DMS 273 (cell line): ENCODE results near the gene PPP1R13L.

ENCODE experiments used
- DNase-seq: peaks from one replicate; lab custom pipeline; 2025; ENCODE audit not compliant: unreplicated experiment; lab: John Stamatoyannopoulos, UW

The PPP1R13L gene

DNA sequence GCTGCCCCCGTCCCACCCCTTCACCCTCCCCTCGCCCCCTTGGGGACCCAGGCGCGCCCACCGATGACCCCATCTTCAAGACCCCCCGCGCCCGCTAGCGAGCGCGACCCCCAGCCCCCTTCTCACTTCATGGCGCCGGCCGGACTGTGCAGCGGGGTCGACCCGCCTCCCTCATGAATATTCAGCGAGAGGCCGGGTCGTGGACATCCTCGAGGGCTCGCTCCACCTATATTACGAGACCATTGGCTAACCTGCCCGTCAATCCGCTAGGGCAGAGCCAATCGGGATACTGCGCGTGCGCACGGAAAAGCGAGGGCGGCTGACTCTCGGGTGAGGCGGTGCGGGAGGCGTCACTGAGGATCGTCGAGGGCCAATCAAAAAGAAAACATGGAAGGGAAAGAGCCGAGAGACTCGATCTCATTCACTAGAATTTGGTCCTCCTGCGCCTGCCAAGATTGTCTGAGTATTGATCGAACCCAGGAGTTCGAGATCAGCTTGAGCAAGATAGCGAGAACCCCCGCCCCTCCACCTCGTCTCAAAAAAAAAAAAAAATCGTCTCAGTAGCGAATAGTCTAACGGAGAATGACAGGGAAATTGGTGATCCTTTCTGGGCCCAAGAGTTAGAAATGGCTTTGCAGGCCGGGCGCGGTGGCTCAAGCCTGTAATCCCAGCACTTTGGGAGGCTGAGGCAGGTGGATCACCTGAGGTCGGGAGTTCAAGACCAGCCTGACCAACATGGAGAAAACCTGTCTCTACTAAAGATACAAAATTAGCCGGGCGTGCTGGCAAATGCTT, 34.3 kb downstream of the PPP1R13L start, which contains the start of gene ERCC2:
Gene ERCC2 (minus strand): TSS at position 164 of the 795 bp plus-strand sequence. CDS start 33 bp downstream, at position 131.
- DNase-seq: peak; percentile 99

DNA sequence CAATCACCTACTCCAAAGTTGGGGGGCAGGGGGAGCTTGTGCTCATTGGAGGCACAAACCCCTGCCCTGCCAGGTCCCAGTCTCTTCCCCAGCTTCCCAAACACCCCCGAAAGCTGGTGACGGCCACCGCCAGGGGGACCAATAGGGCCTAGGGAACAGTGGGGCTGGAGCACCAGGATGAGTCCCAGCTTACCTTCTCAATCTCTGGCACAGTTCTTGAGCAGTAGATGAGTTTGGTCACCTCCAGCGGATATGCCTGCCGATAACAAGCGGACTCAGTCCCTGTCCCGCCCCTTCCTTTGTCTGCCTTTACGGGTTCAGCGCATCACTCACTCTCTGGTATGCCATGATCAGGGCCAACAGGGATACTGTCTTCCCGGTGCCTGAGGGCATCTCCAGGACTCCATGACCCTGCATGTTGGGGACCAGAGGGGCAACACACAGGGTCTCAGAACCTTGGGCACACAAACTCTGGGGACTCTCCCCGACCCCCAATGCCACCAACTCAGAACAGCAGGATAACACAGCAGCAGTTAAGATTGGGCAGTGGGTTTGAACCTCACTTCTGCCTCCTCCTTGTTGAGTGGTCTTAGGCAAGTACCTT, 36.0 kb downstream of the PPP1R13L start:
- DNase-seq: no peak

DNA sequence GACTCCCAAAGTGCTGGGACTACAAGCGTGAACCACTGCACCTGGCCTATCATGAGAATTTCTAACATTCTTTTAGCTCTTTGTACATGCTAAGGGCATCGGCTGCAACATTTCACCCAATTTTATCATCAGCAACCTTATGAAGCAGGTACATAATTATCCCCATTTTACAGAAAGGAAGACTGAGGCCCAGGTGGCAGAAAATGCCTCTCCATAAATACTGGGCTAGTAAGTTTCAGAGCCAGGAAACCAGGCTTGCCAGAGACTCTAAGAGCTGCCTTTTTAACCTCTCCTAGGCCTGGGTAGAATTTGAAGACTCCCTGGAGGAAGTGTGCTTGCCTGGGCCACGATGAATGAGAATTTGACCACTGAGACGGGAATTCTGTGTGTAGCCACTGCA, 36.7 kb downstream of the PPP1R13L start:
- no peak for DNase-seq

DNA sequence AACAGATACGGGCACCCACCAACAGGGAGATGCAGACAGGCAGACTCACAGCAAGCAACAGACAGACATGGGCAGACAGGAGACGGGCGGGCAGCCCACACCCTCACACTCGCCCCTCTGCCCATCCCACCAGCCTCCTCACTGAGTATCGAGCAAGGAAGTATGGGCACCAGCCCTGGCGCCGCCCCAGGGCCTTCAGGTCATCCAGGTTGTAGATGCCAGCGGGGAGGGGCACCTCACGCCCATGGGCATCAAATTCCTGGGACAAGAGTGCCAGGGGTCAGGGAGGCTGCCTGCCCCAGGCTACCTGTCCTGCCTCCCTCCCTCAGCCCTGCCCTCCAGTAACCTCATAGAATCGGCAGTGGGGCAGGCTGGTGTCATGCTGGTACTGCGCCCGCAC, 40.2 kb downstream of the PPP1R13L start:
- no peak for DNase-seq

DNA sequence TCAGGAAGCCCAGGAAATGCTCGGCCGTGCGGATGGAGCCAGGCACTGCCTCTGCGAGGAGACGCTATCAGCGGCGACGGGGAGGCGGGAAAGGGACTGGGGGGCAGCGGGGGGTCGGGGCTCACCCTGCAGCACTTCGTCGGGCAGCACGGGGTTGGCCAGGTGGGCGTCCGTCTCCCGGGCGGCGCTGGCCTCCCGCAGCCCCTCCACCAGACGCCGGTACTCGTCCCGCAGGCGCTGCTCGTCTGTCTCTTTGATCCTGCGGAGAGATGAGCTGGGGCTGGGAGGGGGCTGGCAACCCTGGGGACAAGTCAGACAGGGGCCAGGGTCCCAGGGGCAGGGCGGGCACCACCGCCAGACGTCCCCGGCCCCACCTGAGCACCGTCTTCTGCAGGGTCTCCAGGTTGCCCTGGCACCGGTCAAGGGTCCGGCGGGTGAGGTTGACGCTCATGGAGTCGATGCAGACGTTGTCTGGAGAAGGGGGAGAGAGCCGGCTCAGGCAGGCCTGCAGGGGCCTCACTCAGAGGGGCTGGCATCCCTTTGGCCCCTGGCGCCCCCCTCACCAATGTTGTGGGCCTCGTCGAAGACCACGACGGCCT, 40.9 kb downstream of the PPP1R13L start:
- no peak for DNase-seq

DNA sequence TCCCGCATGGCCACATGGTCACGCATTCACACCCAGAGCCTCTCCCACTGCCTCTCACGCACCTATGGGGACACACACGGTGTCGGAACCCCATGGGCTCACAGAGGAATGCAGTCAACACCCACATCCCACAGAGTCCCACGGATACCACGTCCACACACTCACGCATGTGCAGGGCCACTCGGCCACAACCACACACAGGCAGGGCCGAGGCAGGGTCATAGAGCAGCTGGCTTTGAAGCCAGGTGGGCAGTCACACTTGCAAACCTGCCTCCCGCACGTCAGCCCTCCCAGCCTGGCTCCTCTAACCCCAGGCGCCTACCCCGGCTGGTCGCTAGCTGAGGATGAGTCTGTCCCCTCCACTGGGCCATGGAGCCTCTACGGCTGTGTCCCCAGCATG, 42.6 kb downstream of the PPP1R13L start:
- DNase-seq: no peak

DNA sequence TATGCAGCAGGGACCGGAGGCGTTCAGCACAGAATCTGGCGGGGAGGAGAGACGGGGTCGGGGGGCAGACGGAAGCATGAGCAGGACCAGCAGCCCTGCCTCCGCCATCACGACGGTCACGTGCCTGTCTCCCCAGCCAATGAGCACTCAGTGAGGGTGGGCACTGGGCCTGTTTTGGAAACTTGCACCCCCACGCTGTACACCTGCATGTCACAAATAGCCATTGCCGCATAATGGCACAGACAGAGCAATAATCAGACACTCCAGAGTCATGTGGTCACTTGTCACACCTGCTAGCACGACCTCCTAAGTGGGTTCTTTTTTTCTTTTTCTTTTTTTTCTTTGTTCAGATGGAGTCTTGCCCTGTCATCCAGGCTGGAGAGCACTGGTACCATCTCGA, 43.3 kb downstream of the PPP1R13L start:
- no peak for DNase-seq

DNA sequence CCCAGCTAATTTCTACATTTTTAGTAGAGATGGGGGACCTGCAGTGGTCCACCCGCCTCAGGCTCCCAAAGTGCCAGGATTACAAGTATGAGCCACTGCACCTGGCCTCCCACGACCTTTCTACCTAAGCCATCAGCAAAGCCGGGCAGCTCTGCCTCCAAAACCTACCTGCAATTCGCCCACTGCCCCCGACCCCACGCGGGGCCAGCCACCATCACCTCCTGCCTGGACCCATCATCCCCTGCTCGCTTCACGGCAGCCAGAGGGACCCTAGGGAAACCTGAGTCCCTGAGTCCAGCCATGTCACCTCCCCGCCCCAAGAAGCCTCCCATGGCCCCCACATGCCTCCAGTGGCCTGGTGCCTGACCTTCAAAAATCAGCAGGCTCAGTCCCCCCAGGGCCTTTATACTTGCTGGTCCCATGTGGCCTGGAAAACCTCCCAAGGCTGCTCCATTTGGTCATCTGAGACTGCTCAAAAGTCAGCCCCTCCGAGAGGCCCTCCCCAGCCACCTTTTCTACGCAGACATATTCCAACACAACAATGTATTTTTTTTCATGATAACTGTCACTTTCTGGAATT, 46.6 kb downstream of the PPP1R13L start:
- no peak for DNase-seq

DNA sequence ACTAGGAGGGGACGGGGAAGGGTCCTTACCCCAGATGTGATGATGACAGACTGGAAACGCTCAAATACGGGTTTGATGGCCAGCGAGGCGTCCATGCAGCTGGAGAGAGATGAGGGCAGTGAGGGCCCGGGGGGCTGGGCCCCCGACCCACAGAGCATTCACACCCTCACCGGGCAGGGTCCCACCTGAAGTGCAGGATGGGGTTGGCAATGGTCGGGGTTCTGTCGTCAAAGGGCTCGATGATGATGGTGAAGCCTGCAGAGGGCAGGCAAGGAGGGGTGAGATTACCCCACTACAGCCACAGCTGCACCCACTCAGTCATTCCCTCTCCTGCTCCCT, 47.5 kb downstream of the PPP1R13L start:
- DNase-seq: no peak

DNA sequence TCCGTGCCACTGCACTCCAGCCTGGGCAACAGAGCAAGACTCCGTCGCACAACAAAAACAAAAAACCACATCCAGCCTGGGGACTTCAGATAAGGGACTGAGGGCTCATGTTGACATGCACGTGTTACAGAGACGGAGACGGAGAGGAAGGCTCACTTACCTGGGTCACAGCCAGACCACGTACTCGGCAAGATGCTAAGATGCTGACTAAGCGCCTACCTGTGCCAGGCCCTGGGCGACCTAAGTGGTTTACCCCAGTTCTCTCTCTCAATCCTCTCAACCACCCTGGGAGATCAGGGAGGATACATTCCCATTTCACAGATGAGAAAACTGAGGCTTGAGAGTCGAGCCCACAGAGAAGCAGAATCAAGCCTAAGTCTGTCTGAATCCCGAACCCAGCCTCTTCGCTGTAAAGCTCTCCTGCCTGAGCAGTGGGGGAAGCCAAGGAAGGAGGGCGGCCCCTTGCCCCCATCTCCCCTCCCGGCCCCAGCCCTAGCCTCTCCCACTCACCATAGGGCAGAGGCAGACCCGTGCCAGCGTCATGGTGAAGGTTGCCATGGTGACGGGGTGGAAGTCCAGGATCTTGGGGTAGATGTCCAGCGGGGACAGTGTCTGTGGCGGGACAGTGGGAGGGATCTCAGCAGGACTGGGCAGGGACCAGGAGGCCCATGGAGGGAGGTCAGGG, 48.0 kb downstream of the PPP1R13L start:
- DNase-seq: no peak

DNA sequence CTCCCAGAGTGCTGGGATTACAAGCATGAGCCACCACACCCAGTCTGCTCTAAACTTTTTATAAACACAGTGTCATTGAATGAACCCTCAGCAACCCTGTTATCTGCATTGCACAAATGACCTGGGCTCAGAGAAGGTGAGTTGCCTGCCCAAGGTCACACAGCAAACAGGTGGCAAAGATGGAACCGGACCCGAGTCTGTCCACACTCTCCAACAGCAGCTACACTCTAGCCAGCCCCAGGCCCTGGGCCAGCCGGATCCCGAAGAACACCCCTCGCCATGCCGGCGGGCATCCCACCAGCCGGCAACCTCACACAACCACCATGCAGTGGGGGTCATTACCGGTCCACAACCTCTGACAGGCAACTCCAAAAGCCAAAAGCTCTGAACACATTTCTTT, 49.0 kb downstream of the PPP1R13L start:
- DNase-seq: no peak

DNA sequence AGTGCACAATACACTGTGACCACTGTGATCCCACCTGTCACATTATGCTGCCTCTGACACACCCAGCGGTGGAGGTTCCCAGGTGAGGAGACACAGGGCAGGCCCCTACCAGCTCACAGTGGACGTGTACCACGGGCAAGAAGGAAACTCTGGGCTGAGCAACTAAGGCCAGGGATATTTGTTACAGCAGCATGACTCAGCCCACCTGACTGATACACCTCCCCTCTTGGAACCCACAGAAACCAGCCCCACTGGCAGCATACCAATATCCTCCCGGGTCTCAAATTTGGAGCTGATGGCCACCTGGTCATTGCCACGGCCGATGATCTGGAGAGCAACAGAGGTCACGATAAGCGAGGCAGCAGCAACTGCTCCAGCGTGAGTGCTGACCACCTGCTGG, 49.5 kb downstream of the PPP1R13L start:
- no peak for DNase-seq

DNA sequence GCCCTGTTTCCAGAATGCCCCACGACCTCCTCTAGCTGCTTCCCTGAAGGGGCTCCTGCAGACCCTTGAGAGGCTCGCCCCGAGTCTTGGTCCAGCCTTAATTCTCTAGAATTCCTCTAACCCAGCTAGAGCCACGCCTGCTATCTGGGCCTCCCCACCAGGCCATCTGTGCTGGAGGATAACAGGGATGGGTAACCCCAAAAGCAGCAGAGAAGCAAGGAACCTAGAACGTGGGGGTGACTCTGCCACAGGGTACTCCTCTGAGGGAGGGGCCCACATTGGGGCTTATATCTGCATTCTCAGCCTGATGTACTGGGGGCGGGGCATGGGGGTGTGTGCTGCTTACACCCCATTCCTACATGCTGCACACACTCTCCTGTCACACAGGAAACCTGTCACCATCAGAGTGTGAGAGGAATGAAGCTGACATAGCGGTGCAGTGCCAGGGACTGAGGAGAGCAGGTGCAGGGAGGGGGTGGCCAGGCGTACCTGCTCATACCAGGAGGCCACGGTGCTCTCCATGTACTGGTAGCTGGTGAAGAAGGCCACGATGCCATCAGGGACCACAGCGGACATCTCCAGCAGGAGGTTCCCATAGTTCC, 50.5 kb downstream of the PPP1R13L start:
- DNase-seq: no peak

DNA sequence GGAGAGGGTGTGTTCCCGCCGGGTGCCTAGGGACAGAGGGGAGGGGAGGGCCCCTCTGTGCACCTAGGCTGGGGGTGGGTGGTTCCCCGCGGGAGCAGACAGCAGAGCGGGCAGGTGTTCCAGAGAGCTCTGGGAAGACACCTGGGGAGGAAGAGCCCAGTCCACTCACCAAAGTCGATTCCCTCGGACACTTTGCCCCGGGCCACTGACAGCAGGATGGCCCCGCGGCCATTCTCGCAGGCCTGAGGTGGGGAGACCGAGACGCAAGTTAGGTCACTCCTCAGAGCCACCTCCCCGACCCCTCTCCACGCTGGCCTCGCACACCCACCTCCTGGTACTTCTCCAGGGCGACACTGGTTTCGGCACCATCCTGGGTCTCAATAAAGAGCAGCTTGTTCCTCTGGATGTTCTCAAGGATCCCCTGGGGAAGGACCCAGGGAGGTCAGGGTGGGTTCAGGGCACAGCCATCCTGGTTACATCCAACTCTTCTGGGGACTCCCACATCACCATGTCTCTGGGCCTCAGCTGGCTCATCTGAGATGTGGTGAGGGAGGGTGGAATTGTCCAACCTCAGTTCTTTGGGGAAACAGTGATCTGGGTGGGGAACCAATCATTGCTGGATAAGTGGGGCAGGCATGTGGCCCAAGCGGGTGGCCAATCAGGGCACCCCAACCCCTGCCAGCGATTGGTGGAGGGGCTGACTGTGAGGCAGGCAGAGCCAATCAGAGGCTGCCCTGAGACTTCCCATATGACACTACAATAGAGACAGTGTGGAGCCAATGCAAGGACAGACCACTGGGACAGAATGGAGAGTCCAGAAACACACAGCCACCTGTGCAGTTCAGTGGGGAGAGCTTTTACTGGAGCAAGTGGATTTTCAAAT, 51.7 kb downstream of the PPP1R13L start:
- DNase-seq: peak; percentile 42

DNA sequence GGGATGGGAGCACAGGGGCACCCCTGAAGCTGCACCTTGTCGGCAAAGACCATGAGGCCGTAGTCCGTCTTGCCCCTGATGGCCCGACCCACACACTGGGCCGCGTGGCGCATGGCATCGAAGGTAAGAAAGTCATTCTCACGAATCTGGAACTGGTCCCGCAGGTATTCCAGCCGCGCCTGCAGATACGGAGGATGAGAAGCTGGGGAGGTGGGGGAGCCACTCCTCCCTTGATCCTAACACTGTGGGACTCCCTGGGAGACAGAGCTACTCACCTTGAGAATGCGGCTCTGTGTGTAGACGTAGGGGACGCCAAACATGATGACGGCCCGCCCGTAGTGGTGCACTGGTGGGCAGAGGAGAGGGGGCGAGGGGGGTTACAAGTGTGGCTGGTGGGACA, 52.4 kb downstream of the PPP1R13L start:
- no peak for DNase-seq

DNA sequence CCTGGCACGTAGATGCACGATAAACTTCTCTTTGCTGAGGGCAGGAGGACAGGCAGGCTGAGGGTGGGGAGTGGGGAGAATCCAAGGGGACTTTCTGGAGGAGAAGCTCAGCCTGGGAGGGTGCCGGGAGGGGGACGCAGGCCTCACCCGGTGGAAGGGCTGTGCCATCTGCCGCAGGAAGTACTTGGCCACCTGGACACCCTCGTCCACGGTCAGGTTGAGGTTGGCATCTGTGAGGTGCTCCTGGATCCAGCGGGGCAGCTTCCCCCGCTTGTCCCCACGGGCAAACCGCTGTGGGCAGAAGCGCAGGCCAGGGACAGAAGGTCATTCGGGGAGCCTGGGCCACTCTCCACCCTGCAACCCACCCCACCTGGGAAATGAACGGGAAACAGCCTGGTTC, 52.8 kb downstream of the PPP1R13L start:
- DNase-seq: peak; percentile 47

DNA sequence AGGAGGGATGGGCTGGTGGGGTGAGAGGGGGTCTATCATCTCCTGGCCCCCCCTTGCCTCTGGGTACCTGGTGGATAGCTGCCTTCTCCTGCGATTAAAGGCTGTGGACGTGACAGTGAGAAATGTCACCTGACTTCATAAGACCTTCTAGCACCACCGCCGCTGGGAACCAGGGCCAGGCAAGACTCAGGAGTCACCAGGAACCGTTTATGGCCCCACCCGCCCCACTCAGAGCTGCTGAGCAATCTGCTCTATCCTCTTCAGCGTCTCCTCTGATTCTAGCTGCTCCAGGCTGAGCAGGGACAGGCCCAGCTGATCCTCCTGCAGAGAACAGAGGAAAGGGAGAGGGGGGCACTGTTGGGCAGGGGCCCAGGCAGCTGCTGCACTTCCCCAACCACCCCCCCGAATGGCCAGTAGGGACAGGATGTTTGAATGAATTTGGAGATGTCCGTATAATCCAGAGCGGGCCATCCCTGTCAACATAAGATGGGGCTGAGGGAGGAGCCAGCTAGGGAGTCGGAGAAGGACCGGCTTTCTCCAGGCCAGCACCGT, 53.4 kb downstream of the PPP1R13L start:
- no peak for DNase-seq

DNA sequence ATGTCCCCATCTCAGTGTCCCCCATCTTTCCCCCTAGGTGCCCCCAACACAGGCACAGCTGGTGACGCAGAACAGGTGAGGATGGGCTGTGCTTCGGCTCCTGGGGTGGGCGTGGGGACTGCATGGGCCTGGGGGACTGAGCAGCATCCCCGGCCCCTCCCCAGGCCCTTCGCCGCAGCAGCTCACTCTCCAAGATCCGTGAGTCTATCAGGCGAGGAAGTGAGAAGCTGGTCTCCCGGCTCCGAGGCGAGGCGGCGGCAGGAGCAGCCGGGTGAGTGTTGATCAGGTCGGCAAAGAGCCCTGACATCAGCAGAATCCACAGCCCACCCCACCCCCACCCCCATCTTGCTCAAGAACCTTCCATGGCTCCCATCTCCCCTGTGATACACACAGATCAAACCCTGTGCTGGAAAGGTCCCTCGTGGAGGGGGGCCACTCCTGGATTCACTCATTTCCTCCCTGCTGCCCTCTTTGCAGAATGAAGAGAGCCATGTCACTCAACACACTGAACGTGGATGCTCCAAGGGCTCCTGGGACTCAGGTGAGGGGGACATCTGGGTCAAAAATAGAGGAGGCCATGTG, 54.3 kb downstream of the PPP1R13L start:
- DNase-seq: no peak

DNA sequence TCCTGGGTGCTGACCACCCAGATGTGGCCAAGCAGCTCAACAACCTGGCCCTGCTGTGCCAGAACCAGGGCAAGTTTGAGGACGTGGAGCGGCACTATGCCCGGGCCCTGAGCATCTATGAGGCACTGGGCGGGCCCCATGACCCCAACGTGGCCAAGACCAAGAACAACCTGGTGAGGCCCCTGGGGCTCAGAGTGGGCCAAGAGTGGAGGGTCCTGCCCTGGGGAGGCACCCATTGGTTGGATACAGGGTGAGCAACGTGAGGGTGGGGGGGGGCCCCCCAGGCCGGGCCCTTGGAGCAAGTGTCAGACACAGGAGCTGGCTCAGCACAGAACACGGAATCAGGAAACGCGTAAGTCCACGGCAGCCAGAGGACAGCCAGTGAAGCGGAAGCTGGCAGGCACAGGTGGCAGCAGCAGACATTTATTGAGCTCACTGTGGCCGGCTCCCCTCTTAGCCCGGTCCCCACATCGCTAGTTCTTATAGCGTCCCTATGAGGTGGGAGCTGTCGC, 55.4 kb downstream of the PPP1R13L start:
- DNase-seq: no peak
